Effector memory CD4-positive, alpha-beta T cell (primary cell): ENCODE data around the gene C1QTNF4.

ENCODE experiments used
- DNase-seq, 3 donors: peaks; one replicate each; pipeline ENCODE4 v3.0.0-alpha.2; 2020
- H3K27ac ChIP-seq: 2 replicates; pipeline ENCODE4 v1.7.0; 2013; ENCODE audit warnings: mild to moderate bottlenecking, low read length, moderate library complexity; ENCODE audit not compliant: insufficient read depth, poor library complexity, severe bottlenecking
- H3K27me3 ChIP-seq: replicated peaks from 2 replicates; pipeline ENCODE4 v1.7.0; 2013; ENCODE audit warnings: mild to moderate bottlenecking, low read length; ENCODE audit not compliant: insufficient read depth, control insufficient read depth, poor library complexity, severe bottlenecking
- H3K36me3 ChIP-seq: 2 replicates; pipeline ENCODE4 v1.7.0; 2013; ENCODE audit warnings: mild to moderate bottlenecking, low read length, moderate library complexity; ENCODE audit not compliant: control insufficient read depth, insufficient read depth
- H3K4me1 ChIP-seq: 2 replicates; pipeline ENCODE4 v1.7.0; 2013; ENCODE audit warnings: low read length, mild to moderate bottlenecking; ENCODE audit not compliant: control insufficient read depth, insufficient read depth, poor library complexity, severe bottlenecking
- H3K4me3 ChIP-seq: 2 replicates; pipeline ENCODE4 v1.7.0; 2013; ENCODE audit warnings: low read length, low read depth, mild to moderate bottlenecking; ENCODE audit not compliant: insufficient read depth, poor library complexity, severe bottlenecking
- H3K9me3 ChIP-seq: 2 replicates; pipeline ENCODE4 v1.7.0; 2013; ENCODE audit warnings: mild to moderate bottlenecking, low read length, moderate library complexity; ENCODE audit not compliant: control insufficient read depth

The C1QTNF4 gene

GRCh38 chr11:47617417-47617809 lies 23.2 kb upstream of the C1QTNF4 start:
- Histone ChIP-seq H3K4me1 (no peaks in the 10 kb centered on the region), H3K36me3 (peaks cover 33% of the 10 kb centered on the region), H3K9me3 (no peaks in the 10 kb centered on the region), H3K27me3 (no peaks in the 10 kb centered on the region), H3K27ac (no peak overlapping the region), H3K4me3 (no peak overlapping the region)
- DNase-seq, result no peak

- Histone ChIP-seq H3K4me1 (no peaks in the 10 kb centered on the region), H3K27ac (no peak overlapping the region), H3K36me3 (peaks cover 28% of the 10 kb centered on the region), H3K9me3 (no peaks in the 10 kb centered on the region), H3K4me3 (no peak overlapping the region), H3K27me3 (no peaks in the 10 kb centered on the region)
- DNase-seq, result no peak
Measured at GRCh38 chr11:47616726-47617416, 22.7 kb upstream of the C1QTNF4 start.

- DNase-seq, result no peak
- Histone ChIP-seq H3K4me3 (no peak overlapping the region), H3K27me3 (no peaks in the 10 kb centered on the region), H3K4me1 (no peaks in the 10 kb centered on the region), H3K9me3 (no peaks in the 10 kb centered on the region), H3K27ac (no peak overlapping the region), H3K36me3 (peaks cover 21% of the 10 kb centered on the region)
Measured at GRCh38 chr11:47615249-47615648, 21.0 kb upstream of the C1QTNF4 start.

- no peaks in the 10 kb centered on the region for H3K27me3 ChIP-seq
- no peak overlapping the region for H3K4me3 ChIP-seq
- no peak for DNase-seq
- H3K36me3 ChIP-seq, result peaks cover 5% of the 10 kb centered on the region
- H3K27ac ChIP-seq, result no peak overlapping the region
- H3K9me3 ChIP-seq, result no peaks in the 10 kb centered on the region
- H3K4me1 ChIP-seq, result no peaks in the 10 kb centered on the region
Measured at GRCh38 chr11:47611348-47611794, 17.2 kb upstream of the C1QTNF4 start.

- Histone ChIP-seq H3K9me3 (no peaks in the 10 kb centered on the region), H3K27me3 (no peaks in the 10 kb centered on the region), H3K4me1 (no peaks in the 10 kb centered on the region), H3K27ac (no peak overlapping the region), H3K4me3 (no peak overlapping the region), H3K36me3 (peaks cover 5% of the 10 kb centered on the region)
- no peak for DNase-seq
Measured at GRCh38 chr11:47609675-47610074, 15.5 kb upstream of the C1QTNF4 start.

GRCh38 chr11:47607380-47607779 lies 13.2 kb upstream of the C1QTNF4 start:
- Histone ChIP-seq H3K4me1 (no peaks in the 10 kb centered on the region), H3K36me3 (peaks cover 5% of the 10 kb centered on the region), H3K27ac (no peak overlapping the region), H3K27me3 (no peaks in the 10 kb centered on the region), H3K4me3 (no peak overlapping the region), H3K9me3 (no peaks in the 10 kb centered on the region)
- no peak for DNase-seq

DNA sequence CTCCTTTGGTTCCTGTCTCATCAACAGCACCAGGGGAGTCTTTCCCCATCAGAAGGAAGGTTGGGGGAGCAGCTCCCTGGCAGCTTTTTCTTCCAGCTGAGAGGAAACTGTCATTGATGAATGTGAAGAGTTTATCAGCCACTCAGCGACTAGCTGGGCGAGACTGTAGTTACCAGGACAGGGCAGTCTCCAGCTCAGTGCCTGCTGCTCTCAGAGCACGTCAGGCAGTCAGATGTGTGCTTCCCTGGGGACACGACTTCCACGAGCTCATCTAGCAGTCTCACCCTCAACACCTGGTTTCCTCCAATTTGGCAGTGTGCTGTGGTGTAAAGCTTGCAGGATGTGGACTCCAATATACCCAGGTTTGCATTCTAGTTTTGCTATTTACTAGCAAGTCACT lies 12.5 kb upstream of the C1QTNF4 start:
- H3K36me3 ChIP-seq, result peaks cover 5% of the 10 kb centered on the region
- H3K4me1 ChIP-seq, result no peaks in the 10 kb centered on the region
- H3K27ac ChIP-seq, result no peak overlapping the region
- no peaks in the 10 kb centered on the region for H3K9me3 ChIP-seq
- no peak overlapping the region for H3K4me3 ChIP-seq
- DNase-seq, result no peak
- H3K27me3 ChIP-seq, result no peaks in the 10 kb centered on the region

GRCh38 chr11:47605921-47606320 lies 11.7 kb upstream of the C1QTNF4 start:
- no peaks in the 10 kb centered on the region for H3K4me1 ChIP-seq
- H3K4me3 ChIP-seq, result no peak overlapping the region
- no peak overlapping the region for H3K27ac ChIP-seq
- no peak for DNase-seq
- H3K27me3 ChIP-seq, result no peaks in the 10 kb centered on the region
- H3K36me3 ChIP-seq, result peaks cover under 1% of the 10 kb centered on the region
- no peaks in the 10 kb centered on the region for H3K9me3 ChIP-seq

- Histone ChIP-seq H3K27me3 (no peaks in the 10 kb centered on the region), H3K27ac (no peak overlapping the region), H3K4me1 (no peaks in the 10 kb centered on the region), H3K9me3 (no peaks in the 10 kb centered on the region), H3K4me3 (no peak overlapping the region), H3K36me3 (no peaks in the 10 kb centered on the region)
- no peak for DNase-seq
Measured at GRCh38 chr11:47603295-47603694, 9.1 kb upstream of the C1QTNF4 start.

DNA sequence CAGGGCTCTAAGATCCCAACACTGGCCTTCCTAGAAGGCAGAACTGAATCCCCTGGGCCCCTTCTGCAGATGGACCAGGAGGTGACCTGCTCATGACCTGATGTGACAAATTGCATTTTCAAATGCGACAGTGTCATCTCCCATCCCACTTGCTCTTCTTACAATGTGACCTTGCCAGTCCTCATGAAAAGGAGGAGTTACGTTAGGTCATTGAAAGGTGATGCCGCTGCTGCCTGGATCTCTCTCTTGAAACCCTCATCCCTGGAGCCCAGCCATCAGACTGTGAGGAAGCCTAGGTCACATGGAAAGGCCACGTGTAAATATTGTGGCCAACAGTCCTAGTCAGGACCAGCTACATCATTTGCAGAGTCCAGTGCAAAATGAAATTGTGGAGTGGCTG lies 5.7 kb upstream of the C1QTNF4 start:
- Histone ChIP-seq H3K4me1 (no peaks in the 10 kb centered on the region), H3K27me3 (no peaks in the 10 kb centered on the region), H3K27ac (no peak overlapping the region), H3K4me3 (no peak overlapping the region), H3K36me3 (no peaks in the 10 kb centered on the region), H3K9me3 (no peaks in the 10 kb centered on the region)
- DNase-seq, result no peak
